WTC11 (cell line): ENCODE data around the gene TEKT5.

Experiments
- CREM ChIP-seq: sonication (generic); formaldehyde crosslinking; IDR thresholded peaks from 2 replicates; pipeline ENCODE4 v1.8.1; 2022; ENCODE audit warnings: mild to moderate bottlenecking, missing genetic modification reagents, moderate library complexity
- NFE2L1 ChIP-seq: sonication (generic); formaldehyde crosslinking; IDR thresholded peaks from 2 replicates; pipeline ENCODE4 v1.8.1; 2023; ENCODE audit warnings: missing genetic modification reagents
- SMAD3 ChIP-seq: sonication (generic); formaldehyde crosslinking; IDR thresholded peaks from 2 replicates; pipeline ENCODE4 v1.8.0; 2022; ENCODE audit warnings: missing genetic modification reagents, mild to moderate bottlenecking, borderline replicate concordance
- SP1 ChIP-seq: sonication (generic); formaldehyde crosslinking; conservative IDR thresholded peaks from 2 replicates; pipeline ENCODE4 v1.8.1; 2022; ENCODE audit warnings: missing genetic modification reagents
- TCF7 ChIP-seq: sonication (generic); formaldehyde crosslinking; IDR thresholded peaks from 2 replicates; pipeline ENCODE4 v1.8.0; 2022; ENCODE audit warnings: mild to moderate bottlenecking, low read depth, missing genetic modification reagents, moderate library complexity
- ZNF121 ChIP-seq: sonication (generic); formaldehyde crosslinking; IDR thresholded peaks from 2 replicates; pipeline ENCODE4 v1.8.0; 2023; ENCODE audit warnings: missing genetic modification reagents
- TF ChIP-seq, protein P1 (sequence below): sonication (generic); formaldehyde crosslinking; IDR thresholded peaks from 2 replicates; pipeline ENCODE4 v1.8.1; 2023; ENCODE audit warnings: mild to moderate bottlenecking, missing genetic modification reagents, moderate library complexity
- TF ChIP-seq, protein P2 (sequence below): fragments of 200-600 bp; IDR thresholded peaks from 2 replicates; pipeline ENCODE4 v1.8.0; 2022; ENCODE audit warnings: antibody characterized with exemption
- TF ChIP-seq, protein P3 (sequence below): sonication (generic); formaldehyde crosslinking; IDR thresholded peaks from 2 replicates; pipeline ENCODE4 v1.8.0; 2022; ENCODE audit warnings: mild to moderate bottlenecking, missing genetic modification reagents
- TF ChIP-seq, protein P4 (sequence below): sonication (generic); formaldehyde crosslinking; IDR thresholded peaks from 2 replicates; pipeline ENCODE4 v1.8.0; 2022; ENCODE audit warnings: mild to moderate bottlenecking, missing genetic modification reagents
- TF ChIP-seq, protein P5 (sequence below): fragments of 250-450 bp; sonication (Bioruptor Pico); IDR thresholded peaks from 2 replicates; pipeline ENCODE4 v1.9.0; 2021; ENCODE audit warnings: mild to moderate bottlenecking, borderline replicate concordance
- TF ChIP-seq, protein P6 (sequence below): sonication (generic); formaldehyde crosslinking; IDR thresholded peaks from 2 replicates; pipeline ENCODE4 v1.8.1; 2022; ENCODE audit warnings: low read depth, missing genetic modification reagents, borderline replicate concordance
- TF ChIP-seq, protein P7 (sequence below): sonication (generic); formaldehyde crosslinking; IDR thresholded peaks from 2 replicates; pipeline ENCODE4 v1.8.1; 2022; ENCODE audit warnings: mild to moderate bottlenecking, missing genetic modification reagents, moderate library complexity, borderline replicate concordance

DNA sequence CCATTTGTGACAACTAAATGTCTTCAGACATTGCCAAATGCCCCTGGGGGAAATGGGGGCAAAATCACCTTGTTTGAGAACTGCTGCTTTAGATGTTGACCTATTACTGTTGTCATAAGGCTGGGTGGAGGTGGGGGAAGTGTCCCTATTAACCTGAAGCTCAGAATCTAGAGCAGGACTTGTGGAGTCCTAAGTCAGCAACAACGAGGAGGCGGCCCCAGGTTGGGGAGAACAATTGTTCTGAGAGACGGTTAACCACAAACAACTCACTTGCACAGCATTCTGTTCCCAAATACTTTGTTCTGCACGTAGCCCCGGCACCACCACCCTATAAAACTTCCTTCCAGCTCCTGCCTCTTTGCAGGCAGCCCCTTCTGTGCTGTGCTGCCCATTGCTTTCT is 32.5 kb downstream of the TEKT5 start:
- no peak for TF ChIP-seq TCF7 (CRISPR knock-in tag)
- TF ChIP-seq, protein P1, sequence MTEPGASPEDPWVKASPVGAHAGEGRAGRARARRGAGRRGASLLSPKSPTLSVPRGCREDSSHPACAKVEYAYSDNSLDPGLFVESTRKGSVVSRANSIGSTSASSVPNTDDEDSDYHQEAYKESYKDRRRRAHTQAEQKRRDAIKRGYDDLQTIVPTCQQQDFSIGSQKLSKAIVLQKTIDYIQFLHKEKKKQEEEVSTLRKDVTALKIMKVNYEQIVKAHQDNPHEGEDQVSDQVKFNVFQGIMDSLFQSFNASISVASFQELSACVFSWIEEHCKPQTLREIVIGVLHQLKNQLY (CRISPR knock-in tag) = no peak
- TF ChIP-seq, protein P2, sequence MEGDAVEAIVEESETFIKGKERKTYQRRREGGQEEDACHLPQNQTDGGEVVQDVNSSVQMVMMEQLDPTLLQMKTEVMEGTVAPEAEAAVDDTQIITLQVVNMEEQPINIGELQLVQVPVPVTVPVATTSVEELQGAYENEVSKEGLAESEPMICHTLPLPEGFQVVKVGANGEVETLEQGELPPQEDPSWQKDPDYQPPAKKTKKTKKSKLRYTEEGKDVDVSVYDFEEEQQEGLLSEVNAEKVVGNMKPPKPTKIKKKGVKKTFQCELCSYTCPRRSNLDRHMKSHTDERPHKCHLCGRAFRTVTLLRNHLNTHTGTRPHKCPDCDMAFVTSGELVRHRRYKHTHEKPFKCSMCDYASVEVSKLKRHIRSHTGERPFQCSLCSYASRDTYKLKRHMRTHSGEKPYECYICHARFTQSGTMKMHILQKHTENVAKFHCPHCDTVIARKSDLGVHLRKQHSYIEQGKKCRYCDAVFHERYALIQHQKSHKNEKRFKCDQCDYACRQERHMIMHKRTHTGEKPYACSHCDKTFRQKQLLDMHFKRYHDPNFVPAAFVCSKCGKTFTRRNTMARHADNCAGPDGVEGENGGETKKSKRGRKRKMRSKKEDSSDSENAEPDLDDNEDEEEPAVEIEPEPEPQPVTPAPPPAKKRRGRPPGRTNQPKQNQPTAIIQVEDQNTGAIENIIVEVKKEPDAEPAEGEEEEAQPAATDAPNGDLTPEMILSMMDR = no peak
- TF ChIP-seq, protein P3, sequence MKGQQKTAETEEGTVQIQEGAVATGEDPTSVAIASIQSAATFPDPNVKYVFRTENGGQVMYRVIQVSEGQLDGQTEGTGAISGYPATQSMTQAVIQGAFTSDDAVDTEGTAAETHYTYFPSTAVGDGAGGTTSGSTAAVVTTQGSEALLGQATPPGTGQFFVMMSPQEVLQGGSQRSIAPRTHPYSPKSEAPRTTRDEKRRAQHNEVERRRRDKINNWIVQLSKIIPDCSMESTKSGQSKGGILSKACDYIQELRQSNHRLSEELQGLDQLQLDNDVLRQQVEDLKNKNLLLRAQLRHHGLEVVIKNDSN (CRISPR knock-in tag) = no peak
- no peak for TF ChIP-seq CREM (CRISPR knock-in tag)
- TF ChIP-seq, protein P4, sequence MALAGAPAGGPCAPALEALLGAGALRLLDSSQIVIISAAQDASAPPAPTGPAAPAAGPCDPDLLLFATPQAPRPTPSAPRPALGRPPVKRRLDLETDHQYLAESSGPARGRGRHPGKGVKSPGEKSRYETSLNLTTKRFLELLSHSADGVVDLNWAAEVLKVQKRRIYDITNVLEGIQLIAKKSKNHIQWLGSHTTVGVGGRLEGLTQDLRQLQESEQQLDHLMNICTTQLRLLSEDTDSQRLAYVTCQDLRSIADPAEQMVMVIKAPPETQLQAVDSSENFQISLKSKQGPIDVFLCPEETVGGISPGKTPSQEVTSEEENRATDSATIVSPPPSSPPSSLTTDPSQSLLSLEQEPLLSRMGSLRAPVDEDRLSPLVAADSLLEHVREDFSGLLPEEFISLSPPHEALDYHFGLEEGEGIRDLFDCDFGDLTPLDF (CRISPR knock-in tag) = no peak
- TF ChIP-seq, protein P5, sequence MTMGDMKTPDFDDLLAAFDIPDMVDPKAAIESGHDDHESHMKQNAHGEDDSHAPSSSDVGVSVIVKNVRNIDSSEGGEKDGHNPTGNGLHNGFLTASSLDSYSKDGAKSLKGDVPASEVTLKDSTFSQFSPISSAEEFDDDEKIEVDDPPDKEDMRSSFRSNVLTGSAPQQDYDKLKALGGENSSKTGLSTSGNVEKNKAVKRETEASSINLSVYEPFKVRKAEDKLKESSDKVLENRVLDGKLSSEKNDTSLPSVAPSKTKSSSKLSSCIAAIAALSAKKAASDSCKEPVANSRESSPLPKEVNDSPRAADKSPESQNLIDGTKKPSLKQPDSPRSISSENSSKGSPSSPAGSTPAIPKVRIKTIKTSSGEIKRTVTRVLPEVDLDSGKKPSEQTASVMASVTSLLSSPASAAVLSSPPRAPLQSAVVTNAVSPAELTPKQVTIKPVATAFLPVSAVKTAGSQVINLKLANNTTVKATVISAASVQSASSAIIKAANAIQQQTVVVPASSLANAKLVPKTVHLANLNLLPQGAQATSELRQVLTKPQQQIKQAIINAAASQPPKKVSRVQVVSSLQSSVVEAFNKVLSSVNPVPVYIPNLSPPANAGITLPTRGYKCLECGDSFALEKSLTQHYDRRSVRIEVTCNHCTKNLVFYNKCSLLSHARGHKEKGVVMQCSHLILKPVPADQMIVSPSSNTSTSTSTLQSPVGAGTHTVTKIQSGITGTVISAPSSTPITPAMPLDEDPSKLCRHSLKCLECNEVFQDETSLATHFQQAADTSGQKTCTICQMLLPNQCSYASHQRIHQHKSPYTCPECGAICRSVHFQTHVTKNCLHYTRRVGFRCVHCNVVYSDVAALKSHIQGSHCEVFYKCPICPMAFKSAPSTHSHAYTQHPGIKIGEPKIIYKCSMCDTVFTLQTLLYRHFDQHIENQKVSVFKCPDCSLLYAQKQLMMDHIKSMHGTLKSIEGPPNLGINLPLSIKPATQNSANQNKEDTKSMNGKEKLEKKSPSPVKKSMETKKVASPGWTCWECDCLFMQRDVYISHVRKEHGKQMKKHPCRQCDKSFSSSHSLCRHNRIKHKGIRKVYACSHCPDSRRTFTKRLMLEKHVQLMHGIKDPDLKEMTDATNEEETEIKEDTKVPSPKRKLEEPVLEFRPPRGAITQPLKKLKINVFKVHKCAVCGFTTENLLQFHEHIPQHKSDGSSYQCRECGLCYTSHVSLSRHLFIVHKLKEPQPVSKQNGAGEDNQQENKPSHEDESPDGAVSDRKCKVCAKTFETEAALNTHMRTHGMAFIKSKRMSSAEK (CRISPR knock-in tag) = no peak
- TF ChIP-seq, protein P6, sequence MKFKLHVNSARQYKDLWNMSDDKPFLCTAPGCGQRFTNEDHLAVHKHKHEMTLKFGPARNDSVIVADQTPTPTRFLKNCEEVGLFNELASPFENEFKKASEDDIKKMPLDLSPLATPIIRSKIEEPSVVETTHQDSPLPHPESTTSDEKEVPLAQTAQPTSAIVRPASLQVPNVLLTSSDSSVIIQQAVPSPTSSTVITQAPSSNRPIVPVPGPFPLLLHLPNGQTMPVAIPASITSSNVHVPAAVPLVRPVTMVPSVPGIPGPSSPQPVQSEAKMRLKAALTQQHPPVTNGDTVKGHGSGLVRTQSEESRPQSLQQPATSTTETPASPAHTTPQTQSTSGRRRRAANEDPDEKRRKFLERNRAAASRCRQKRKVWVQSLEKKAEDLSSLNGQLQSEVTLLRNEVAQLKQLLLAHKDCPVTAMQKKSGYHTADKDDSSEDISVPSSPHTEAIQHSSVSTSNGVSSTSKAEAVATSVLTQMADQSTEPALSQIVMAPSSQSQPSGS (CRISPR knock-in tag) = no peak
- TF ChIP-seq SMAD3 (CRISPR knock-in tag) = no peak
- TF ChIP-seq NFE2L1 (CRISPR knock-in tag) = no peak
- TF ChIP-seq, protein P7, sequence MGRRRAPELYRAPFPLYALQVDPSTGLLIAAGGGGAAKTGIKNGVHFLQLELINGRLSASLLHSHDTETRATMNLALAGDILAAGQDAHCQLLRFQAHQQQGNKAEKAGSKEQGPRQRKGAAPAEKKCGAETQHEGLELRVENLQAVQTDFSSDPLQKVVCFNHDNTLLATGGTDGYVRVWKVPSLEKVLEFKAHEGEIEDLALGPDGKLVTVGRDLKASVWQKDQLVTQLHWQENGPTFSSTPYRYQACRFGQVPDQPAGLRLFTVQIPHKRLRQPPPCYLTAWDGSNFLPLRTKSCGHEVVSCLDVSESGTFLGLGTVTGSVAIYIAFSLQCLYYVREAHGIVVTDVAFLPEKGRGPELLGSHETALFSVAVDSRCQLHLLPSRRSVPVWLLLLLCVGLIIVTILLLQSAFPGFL (CRISPR knock-in tag) = no peak
- TF ChIP-seq SP1 = no peak
- TF ChIP-seq ZNF121 = no peak
